GM19025 (cell line): ENCODE measurements around the gene C1orf35.
A peak's percentile ranks its signal among the peaks of the same experiment; 100 is the strongest.

Experiments
- ATAC-seq: cut with Tn5 transposase; IDR thresholded peaks from one replicate; pipeline ENCODE4 v1.9.1; 2021; ENCODE audit warnings: mild to moderate bottlenecking, low read depth, moderate library complexity; ENCODE audit not compliant: unreplicated experiment

Gene C1orf35

DNA sequence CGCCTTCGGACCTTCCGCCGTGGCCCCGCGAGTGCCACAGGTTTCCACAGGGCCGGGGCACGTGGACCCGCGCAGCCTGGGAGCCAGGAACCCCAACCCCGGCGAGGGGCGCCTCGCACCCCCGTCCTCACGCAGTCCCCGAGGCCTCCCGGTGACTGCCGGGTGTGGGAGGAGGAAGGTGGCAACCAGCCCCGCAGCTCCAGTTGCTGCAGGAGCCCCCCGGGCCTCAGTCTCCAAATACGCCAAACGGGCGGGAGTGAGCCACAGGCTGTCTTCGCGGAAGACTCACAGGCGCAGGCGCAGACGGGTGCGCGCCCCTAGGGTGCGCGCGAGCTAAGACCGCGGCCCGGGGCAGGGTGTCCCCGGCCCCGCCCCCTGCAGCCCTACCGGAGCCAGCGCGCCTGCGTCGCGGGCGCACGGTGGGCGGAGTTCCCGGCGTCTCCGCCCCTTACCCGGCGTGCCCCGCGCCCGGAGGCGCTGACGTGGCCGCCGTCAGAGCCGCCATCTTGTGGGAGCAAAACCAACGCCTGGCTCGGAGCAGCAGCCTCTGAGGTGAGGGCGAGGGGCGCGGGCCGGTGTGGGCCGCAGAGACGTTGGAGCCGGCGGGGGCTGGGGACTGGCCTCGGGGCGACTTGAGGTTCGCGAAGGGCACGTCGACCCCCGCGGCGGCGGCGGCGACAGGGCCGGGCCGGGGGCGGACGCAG is 20.8 kb downstream of the C1orf35 start, which contains the start of gene ARF1:
ARF1 (plus strand) TSS at position 495 of the 704 bp plus-strand sequence. CDS start 14,407 bp downstream, outside the sequence.
- peak; percentile 80 for ATAC-seq

DNA sequence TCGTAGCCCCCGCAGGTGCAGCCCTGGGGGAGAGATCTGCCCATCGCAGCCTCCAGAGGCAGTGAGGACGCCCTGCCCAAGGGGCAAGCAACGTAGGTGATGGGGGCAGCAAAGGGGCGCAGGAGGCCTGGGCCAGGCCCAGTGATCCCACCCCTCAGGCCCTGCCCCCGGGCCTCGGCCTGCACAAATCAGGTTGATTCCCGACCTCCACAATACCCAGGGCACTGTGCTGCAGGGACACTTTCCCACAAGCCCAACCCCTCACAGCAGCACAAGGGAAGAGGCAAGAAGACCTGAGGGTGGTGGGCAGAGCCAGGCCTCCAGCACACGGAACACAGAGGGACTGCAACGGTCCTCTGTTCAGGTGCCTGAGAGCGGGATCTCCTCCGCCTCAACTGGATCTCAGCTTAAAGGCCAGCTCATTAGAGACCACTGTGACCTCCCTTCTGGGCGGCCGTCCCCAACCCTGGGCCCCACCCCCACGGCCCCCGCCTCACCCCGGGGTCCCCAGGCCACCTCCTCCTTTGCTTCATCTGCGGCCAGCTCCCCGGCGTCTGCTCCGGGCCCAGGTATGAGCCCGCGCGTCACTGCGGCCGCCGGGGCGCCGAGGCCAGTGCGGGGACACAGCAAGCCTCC is 21.4 kb downstream of the C1orf35 start:
- no peak for ATAC-seq

DNA sequence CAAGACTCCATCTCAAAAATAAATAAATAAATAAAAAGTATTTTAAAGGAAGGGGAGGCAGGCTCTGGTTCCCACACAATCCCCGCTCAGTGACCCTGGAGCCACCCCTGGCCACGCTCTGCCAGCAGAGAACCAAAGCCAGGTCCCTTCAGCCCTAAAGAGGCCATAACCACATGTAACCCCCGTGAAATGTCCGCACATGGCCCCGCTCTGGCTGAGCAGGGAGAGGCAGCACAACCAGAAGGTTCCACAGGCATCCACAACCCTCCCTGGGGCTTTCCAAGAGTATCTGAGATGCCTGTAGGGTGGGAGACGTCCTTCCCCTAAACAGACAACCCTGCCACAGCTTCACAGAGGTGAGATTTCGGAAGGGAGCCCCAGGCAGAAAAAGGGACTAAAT is 22.0 kb downstream of the C1orf35 start:
- no peak for ATAC-seq

DNA sequence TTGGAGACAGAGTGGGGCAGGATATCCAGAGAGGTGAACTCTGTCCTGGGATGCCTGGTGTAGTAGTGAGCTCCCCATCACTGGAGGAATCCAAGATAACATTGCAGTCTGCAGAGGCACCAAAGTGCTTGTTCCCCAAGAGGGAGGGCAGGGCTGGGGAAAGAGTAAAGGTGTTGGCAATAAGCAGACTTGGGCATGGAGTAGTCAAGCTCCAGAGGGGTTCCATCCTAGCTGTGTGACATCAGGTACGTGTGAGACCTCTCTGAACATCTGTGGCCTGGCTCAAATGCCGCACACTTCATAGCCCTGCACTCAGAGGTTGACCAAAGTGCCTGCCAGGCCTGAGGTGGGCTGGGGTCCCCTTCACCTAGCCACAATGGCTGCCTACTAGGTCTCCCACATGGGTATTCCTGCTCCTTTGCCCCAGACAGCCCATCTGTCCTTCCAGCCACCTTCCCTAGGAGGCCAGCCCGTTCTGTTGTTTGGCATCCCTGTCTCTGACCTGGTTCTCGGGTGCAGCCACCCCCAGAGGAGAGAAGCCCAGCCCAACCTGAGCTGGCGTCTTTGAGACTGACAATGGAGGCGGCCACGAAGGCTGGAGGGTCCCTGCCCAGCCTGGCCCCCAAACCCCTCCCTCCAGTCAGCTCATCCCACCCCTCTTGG is 23.4 kb downstream of the C1orf35 start:
- no peak for ATAC-seq

DNA sequence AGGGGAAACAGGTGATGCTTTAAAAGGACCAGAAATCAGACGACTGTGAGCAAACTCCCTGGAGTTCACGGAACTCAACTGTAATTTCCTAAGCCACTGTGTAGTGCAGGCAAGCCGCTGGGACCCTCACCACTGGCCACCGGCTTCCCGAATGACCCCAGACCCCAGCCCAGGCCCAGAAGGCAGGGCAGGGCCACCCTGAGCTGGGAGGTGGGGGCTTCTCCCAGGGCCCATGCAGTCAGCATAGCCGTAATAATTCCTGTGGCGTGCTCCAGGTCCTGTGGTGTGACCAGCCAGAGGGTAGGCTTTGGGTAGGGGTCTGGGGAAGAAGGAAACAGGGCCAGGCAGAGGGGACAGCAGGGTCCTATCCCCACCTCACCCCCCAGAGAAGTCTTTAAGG is 24.1 kb downstream of the C1orf35 start:
- ATAC-seq: no peak

DNA sequence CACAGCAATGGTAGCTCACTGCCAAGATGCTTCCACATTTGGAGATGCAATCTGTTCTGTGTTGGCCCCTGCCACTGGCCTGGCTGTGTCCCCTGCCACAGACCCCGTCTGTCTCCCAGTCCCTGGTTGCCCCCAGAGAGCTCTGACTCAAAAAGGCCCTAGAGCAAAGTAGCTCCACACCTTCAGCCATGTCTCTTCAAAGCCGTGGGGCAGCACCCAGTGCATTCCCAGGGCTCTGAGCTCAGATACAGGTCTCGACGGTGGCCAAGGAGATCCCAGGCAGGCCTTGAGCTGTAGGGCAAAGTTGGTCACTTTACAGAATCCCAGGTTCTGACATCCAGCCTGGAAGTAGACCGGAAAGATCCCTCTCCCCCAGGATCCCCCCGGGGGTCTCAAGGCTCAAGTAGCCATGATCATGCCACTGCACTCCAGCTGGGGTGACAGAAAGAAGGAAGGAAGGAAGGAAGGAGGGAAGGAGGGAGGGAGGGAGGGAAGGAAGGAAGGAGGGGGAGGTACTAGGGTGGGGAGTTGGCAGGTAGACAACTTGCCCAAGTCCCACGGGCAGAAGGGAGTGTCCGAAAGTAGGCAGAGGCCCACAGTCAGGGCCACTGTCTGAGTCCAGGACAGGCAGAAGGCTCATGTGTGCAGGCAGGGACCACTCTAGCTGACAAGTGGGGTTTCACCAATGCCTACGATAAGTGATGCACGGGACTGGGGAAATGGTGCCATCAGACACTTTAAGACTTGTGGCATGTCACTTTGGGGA is 25.4 kb downstream of the C1orf35 start:
- ATAC-seq: no peak

DNA sequence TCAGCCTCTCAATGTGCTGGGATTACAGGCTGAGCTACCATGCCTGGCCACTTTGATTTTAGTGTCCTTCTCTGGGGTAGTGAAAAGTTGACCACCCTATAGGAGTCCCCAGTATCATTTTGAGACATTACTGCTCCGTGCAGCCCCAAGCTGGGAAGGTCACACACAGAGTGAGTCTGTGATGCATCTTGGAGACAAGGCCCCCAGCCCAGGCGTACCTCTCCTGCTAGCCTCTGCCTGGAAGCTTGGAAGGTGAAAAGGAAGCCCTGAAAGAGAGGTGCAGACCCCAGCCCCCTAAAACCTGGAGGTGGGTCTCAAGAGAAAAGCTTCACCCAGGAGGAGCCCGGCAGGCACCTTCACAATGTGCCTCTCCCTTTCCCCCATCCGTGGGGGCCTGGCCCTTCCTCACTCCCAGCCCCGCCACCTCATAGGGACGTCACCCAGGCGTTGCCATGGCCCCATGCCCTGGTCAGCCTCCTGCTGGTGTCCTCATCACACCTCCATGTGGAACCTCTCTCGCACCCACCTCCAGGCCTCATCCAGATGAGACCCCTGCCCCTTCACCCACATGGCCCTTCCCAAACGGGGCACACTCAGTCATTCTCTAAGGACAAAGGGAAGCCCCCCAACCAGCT is 26.2 kb downstream of the C1orf35 start:
- no peak for ATAC-seq

DNA sequence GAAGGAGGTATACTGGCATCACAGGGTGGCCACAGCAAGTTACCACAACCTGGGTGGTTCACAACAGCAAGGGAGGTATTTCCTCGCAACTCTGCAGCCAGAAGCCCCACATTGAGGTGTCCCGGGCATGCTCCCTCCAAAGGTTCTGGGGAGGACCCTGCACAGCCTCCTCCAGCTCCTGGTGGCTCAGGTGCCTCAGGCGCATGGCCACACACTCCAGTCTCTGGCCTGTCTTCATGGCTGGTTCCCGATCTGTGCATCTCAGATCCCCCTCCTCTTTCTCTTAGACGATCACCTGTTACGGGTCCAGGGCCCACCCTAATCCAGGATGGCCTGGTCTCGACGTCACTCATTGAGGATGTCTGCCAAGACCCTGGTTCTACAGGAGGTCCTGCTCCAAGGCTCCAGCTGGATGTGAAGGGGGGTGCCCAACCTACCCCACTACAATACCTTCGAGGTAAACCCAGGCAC is 27.3 kb downstream of the C1orf35 start:
- ATAC-seq: no peak

DNA sequence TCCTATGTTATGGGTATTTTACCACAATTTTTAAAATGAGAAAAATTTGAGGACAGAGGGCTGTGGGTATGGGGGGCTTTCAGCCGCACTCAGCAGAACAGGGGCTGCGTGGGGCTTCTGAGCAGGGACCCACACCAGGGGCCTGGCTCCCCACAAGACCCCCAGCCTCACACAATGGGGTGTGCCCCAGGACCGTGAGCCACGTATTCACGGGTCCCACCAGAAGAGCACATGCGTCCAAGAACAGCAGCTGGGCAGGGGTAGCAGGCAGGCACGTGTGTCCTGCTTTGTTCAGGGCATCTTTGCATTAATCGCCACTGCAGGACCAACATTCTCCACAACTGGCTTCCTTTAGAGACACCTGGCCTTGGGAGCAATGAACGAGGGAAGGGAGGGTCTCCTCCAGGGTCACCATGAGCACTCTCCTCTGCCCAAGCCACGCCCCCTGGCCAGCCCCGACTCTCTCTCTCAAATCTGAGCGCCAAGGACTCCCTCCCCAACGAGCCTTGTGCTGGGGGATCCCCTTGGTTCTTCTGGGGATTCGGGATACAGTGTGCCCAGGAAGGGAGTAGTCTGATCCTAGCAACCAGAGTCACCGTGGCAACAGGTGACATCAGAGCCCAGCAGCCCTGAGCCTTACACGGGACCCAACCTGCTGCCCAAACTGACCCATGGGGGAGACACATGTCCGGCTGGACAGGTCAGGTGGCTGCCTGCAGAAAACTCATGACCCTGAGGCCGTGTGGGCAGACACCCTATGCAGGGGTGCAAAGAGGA is 28.0 kb downstream of the C1orf35 start:
- ATAC-seq: no peak

DNA sequence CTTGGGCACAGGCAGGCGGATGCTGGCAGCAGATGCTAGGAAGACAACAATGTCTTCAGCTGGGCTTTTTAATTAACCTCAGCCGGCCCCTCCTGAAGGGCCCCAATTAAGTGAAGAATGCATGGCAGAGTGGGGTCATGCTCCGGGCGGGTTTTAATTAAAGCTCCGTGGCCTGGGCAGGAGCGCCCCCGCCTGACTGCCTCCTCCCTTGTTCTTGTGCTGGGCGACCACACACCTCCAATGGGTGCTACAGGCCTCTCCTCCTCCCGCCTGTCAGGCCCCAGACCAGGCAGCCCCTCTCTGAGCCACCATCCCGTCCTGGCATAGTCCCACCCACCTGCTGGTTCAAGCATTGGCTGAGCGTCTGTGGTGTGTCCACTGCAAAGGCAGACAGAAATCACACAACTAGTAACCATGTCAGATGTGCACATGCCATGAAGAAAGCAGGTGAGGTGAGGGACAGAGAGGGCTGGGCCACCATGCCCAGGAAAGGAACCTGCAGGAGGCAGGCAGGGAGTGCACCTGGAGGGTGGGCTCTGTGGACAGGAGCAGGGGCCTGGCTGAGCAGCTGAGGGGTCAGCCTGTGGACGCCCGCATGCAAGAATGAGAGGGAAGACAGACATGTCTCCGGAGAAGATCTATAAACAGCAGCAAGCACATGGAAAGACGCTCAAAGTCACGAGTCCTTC is 29.1 kb downstream of the C1orf35 start:
- no peak for ATAC-seq

DNA sequence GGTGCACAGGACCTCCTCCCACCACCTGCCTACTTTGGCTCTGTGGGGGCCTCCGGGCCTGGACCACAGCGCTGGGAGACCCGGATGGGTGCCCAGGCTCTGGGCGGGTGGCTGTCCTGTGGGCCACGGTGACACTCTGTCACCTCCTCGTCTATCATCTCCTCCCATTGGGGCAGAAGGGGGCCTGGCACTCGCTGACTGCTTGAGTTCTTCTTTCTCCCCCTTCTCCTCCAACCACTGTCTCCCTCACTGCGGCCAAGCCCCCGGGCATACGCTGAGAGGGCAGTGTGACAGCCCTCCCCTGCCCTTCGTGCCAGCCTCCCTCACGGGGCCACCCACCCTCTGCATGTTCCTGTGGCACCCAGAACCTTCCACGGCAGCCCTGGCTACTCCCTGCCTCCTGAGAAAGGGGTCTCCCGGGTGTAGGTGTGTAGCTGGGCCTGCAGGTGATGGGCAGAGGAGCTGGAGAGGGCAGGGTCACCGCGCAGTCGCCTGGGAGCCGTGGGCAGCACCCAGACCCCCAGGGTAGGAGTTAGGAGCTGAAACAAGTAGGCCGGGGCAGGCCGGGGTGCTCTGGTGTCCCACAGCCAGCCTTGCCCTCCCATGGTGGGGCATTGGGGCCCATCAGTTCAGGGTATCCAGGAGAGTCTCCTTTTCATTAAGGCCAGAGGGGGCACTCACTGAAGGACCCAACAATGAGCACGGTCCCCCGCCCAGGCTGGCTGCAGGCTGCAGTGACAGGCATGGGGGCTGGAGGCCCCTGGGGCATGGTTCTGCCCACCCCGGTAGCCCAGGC is 29.9 kb downstream of the C1orf35 start:
- no peak for ATAC-seq

DNA sequence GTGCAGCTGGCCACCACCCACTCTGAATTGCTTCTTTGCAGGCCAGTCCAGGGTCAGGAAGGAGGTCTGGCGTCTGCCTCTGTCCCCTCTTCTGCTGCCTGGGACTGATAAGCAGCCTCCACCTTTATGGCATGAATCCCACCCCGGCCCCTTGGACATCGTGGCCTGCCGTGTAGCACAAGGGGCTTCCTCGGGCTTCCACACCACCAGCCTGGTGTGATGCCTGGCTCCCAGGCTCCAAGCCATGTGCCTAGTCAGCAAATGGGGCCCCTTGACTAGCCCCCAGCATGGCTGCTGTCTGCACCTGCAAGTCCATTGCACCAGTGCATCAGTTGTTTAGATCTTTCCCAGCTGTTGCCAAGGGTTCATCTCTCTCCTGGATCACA is 30.5 kb downstream of the C1orf35 start:
- no peak for ATAC-seq

DNA sequence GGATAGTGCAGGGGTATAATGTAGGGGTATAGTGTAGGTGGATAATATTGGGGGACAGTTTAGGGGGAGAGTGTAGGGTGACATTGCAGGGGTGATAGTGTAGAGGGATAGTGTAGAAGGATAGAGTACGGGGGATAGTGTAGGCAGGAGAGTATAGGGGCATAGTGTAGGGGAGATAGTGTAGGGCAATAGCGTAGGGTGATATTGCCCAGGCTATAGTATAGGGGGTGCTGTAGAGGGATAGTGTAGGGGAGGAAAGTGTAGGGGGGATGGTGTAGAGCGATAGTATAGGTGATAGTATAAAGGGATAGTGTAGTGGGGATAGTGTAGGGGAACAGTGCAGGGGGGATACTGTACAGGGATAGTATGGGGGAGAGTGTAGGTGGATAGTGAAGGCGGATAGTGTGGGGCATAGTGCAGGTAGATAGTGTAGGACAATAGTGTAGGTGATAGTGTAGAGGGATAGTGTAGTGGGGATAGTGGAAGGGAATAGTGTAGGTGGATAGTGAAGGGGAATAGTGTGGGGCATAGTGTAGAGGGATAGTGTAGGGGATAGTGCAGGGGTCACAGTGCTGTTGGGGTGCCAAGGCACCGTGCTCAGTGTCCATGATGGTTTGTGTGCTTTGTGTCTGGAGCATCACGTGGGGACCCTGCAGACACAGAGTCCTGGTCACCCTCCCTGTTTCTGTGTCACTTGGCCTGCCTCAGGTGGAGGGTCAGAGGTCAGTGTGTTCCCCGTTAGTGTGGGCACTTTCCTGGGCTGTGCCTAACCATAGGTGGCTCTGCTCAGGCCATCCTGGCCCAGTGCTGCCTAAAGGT is 31.1 kb downstream of the C1orf35 start:
- ATAC-seq: no peak

DNA sequence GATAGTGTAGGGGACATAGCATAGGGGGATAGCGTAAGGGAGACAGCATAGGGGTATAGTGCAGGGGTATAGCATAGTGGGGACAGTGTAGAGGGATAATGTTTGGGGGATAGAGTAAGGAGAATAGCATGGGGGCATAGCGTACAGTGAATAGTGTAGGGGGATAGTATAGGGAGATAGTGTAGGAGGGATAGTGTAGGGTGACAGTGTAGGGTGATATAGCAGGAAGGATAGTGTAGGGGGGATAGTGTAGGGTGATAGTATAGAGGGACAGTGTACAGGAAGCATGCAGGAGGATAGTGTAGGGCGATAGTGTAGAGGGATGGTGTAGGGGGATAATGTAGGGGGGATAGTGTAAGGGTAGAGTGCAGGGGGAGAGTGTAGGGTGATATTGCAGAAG is 32.3 kb downstream of the C1orf35 start:
- no peak for ATAC-seq

DNA sequence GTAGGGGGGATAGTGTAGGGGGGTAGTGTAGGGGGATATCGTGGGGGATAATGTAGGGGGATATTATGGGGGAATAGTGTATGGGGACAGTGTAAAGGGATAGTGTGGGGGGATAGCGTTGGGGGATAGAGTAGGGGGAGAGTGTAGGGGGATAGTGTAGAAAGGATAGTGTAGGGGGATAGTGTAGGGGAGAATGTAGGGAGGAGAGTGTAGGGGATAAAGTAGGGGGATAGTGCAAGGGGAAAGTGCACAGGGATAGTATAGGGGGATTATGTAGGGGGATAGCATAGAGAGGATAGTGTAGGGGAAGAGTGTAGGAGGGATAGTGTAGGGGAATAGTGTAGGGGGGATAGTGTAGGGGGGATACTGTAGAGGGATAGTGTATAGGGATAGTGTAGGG is 33.0 kb downstream of the C1orf35 start:
- ATAC-seq: no peak

DNA sequence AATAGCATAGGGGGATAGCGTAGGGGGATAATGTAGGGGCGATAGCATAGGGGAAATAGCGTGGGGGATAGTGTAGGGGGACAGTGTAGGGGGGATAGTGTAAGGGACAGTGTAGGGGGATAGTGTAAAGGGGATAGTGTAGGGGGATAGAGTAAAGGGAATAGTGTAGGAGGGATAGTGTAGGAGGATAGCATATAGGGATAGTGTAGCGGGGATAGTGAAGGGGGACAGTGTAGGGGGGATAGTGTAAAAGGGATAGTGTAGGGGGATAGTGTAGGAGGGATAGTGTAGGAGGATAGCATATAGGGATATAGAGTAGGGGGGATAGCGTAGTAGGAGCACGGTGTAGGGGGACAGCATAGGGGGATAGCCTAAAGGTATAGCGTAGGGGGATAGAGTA is 34.8 kb downstream of the C1orf35 start:
- no peak for ATAC-seq

DNA sequence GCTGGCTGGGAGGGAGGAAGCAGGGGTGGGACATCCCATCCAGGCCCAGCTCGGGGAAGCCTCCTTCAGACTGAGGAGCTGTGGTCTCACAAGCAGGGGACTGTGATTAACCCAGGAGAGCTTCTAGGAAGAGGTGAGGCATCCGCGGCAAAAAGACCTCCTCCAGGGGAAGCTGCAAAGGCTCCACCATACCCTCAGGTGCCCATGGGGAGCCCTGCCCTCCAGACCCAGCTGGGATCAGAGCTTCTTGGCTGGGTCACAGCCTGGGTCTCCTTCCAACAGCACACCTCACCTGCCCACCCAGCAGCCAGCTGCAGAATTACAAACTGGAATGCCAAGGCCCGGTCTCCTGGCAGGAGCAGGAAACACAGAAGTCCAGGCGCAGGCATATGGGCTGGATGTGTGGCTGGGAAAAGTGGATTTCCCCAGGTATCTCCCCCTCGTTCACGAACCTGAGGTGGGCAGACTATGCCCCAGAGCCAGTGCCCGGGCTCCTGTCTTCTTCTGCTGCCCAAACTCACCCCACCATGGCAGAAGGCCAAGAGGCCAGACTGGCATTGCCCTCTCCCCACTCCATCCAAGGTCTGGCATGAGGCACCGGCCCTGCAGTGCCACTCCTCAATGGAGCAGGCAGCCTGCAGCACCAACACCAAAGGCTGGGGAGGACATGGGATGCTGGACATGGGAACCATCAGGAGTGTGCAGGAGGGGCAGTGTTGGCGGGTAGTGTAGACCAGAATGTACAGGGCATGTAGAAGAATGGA is 36.1 kb downstream of the C1orf35 start:
- ATAC-seq: no peak
